GM21447 (cell line): ENCODE measurements around the gene TK2.
"Not testable (repeated sequence)": the region's sequence is repeated elsewhere in the genome, so short reads cannot be mapped to it uniquely, and the experiment has no call there.

ENCODE experiments used
- ATAC-seq: cut with Tn5 transposase; IDR thresholded peaks from one replicate; pipeline ENCODE4 v1.9.1; 2021; ENCODE audit not compliant: unreplicated experiment

Gene TK2

GRCh38 chr16:66574081-66574480, 24.2 kb upstream of the TK2 start:
- no peak for ATAC-seq

- ATAC-seq = no peak
Observed at GRCh38 chr16:66572356-66572755, 22.4 kb upstream of the TK2 start.

- ATAC-seq = no peak
Observed at GRCh38 chr16:66569827-66570405, 20.0 kb upstream of the TK2 start.

GRCh38 chr16:66569131-66569530, 19.2 kb upstream of the TK2 start:
- ATAC-seq = no peak

GRCh38 chr16:66568355-66568754, 18.4 kb upstream of the TK2 start:
- no peak for ATAC-seq

GRCh38 chr16:66567270-66567669, 17.3 kb upstream of the TK2 start:
- ATAC-seq = not testable (repeated sequence)

- no peak for ATAC-seq
Observed at GRCh38 chr16:66566051-66566901, 16.4 kb upstream of the TK2 start, which contains the start of gene CMTM1. TSS of gene CMTM1 (plus strand) at chr16:66566439. CDS start at chr16:66566514, 75 bp downstream.

- ATAC-seq = no peak
Observed at GRCh38 chr16:66563574-66564334, 13.8 kb upstream of the TK2 start.

- no peak for ATAC-seq
Observed at GRCh38 chr16:66562986-66563385, 13.1 kb upstream of the TK2 start.

GRCh38 chr16:66562409-66562808, 12.5 kb upstream of the TK2 start:
- ATAC-seq = no peak

- ATAC-seq = no peak
Observed at GRCh38 chr16:66561381-66562080, 11.6 kb upstream of the TK2 start.

GRCh38 chr16:66560107-66560506, 10.2 kb upstream of the TK2 start:
- no peak for ATAC-seq

- no peak for ATAC-seq
Observed at GRCh38 chr16:66554495-66554894, 4.6 kb upstream of the TK2 start.

GRCh38 chr16:66554021-66554420, 4.1 kb upstream of the TK2 start:
- no peak for ATAC-seq

- ATAC-seq = no peak
Observed at GRCh38 chr16:66553223-66553622, 3.3 kb upstream of the TK2 start.

GRCh38 chr16:66552286-66553177, 2.6 kb upstream of the TK2 start, which contains the start of gene CKLF:
TSS of gene CKLF (plus strand) at chr16:66552576. CDS start at chr16:66552716, 140 bp downstream.
- peak; percentile 71 for ATAC-seq

- no peak for ATAC-seq
Observed at GRCh38 chr16:66551788-66552285, 1.9 kb upstream of the TK2 start.

- no peak for ATAC-seq
Observed at GRCh38 chr16:66551348-66551759, 1.4 kb upstream of the TK2 start.

- ATAC-seq = no peak
Observed at GRCh38 chr16:66548868-66549267, 1.1 kb downstream of the TK2 start.

GRCh38 chr16:66548068-66548467, 1.9 kb downstream of the TK2 start:
- ATAC-seq = no peak
